Keratinocyte (primary cell): ENCODE data around the gene ZNF487. TPM values are rescaled to one million over a fixed set of nuclear protein-coding genes. Genes with fewer than 3 reads are reported as not detected.

Experiments
- DNase-seq: peaks from one replicate; pipeline ENCODE4 v3.0.0-alpha.2; 2011; ENCODE audit warnings: low read depth, missing footprints, low spot score
- FAIRE-seq: peaks from 2 replicates; lab custom pipeline; 2011; peaks lifted over from hg19 to GRCh38; lab: Jason Lieb, UNC
- H2AFZ ChIP-seq: 2 replicates; pipeline ENCODE4 v1.6.0; 2012; ENCODE audit warnings: low read length, control low read depth, inconsistent platforms; ENCODE audit not compliant: control insufficient read depth
- H3K27ac ChIP-seq: 2 replicates; pipeline ENCODE4 v1.5.1; 2011; ENCODE audit warnings: low read length; ENCODE audit not compliant: control insufficient read depth, insufficient read depth
- H3K27me3 ChIP-seq: 3 replicates; pipeline ENCODE4 v1.6.0; 2011; ENCODE audit warnings: low read length; ENCODE audit not compliant: control insufficient read depth, insufficient read depth; ENCODE audit errors: extremely low read depth
- H3K36me3 ChIP-seq, 2 experiments: 2 replicates in 1 of 2; 3 replicates in 1 of 2; pipeline ENCODE4 v1.5.1; 2011; ENCODE audit warnings: low read length in 2 of 2, mild to moderate bottlenecking in 1 of 2; ENCODE audit not compliant: control insufficient read depth in 2 of 2, insufficient read depth in 2 of 2; ENCODE audit errors: extremely low read depth in 1 of 2
- H3K4me1 ChIP-seq: 3 replicates; pipeline ENCODE4 v1.5.1; 2011; ENCODE audit warnings: low read length; ENCODE audit not compliant: control insufficient read depth, insufficient read depth; ENCODE audit errors: extremely low read depth
- H3K4me2 ChIP-seq: 3 replicates; pipeline ENCODE4 v1.6.0; 2011; ENCODE audit warnings: low read depth, low read length; ENCODE audit not compliant: control insufficient read depth, insufficient read depth; ENCODE audit errors: extremely low read depth
- H3K4me3 ChIP-seq, 3 experiments: fragments of 200-600 bp in 1 of 3; sonication (generic) in 1 of 3; 2 replicates in 2 of 3; 3 replicates in 1 of 3; pipeline ENCODE4 v1.5.1; 2011 to 2016; ENCODE audit warnings: low read length in 3 of 3, mild to moderate bottlenecking in 3 of 3, control low read depth in 2 of 3, inconsistent platforms in 1 of 3, low read depth in 1 of 3, mixed read lengths in 1 of 3, mixed run types in 1 of 3, moderate library complexity in 1 of 3; ENCODE audit not compliant: control insufficient read depth in 2 of 3, insufficient read depth in 2 of 3; ENCODE audit errors: extremely low read depth in 1 of 3
- H3K79me2 ChIP-seq: 2 replicates; pipeline ENCODE4 v1.6.0; 2012; ENCODE audit warnings: low read length; ENCODE audit not compliant: control insufficient read depth, insufficient read depth
- H3K9ac ChIP-seq: 3 replicates; pipeline ENCODE4 v1.6.0; 2011; ENCODE audit warnings: low read length; ENCODE audit not compliant: control insufficient read depth, insufficient read depth; ENCODE audit errors: extremely low read depth
- H3K9me1 ChIP-seq: 3 replicates; pipeline ENCODE4 v1.6.0; 2011; ENCODE audit warnings: low read length; ENCODE audit not compliant: control insufficient read depth, insufficient read depth; ENCODE audit errors: extremely low read depth
- H3K9me3 ChIP-seq: 2 replicates; pipeline ENCODE4 v1.5.1; 2012; ENCODE audit warnings: low read depth, low read length; ENCODE audit not compliant: control insufficient read depth
- H4K20me1 ChIP-seq: 3 replicates; pipeline ENCODE4 v1.6.0; 2011; ENCODE audit warnings: low read length; ENCODE audit not compliant: control insufficient read depth, insufficient read depth; ENCODE audit errors: extremely low read depth
- CTCF ChIP-seq, 3 experiments: IDR thresholded peaks in 1 of 3; conservative IDR thresholded peaks in 1 of 3; optimal IDR thresholded peaks in 1 of 3; 2 replicates in 2 of 3; 3 replicates in 1 of 3; pipeline versions ENCODE3 to v1.5.1; 2011; ENCODE audit warnings: low read length in 3 of 3, mild to moderate bottlenecking in 3 of 3, moderate library complexity in 2 of 3, control low read depth in 1 of 3, inconsistent platforms in 1 of 3; ENCODE audit not compliant: insufficient read depth in 2 of 3; ENCODE audit errors: extremely low read depth in 1 of 3
- EZH2 ChIP-seq: IDR thresholded peaks from one replicate; pipeline ENCODE4 v1.6.1; 2012; ENCODE audit warnings: inconsistent platforms, mild to moderate bottlenecking, low read length, moderate library complexity
- dilution Hi-C: fragments of 300-500 bp; cut with MboI; formaldehyde crosslinking; loops from one replicate; pipeline ENCODE4 v1.7.0; 2020; ENCODE audit warnings: low sequenced_read_pairs; ENCODE audit not compliant: extremely low pct_ligation_motif_present
- polyA plus RNA-seq, 5 experiments: library from polyadenylated mRNA; depleted of rRNA in 3 of 5; stranded (reverse) in 3 of 5; stranded (forward) in 1 of 5; unstranded in 1 of 5; fragments of >200 nt; gene quantifications; 1 replicate in 1 of 5; 2 replicates in 3 of 5; 3 replicates in 1 of 5; pipeline versions ENCODE4 v1.2.1 to v1.2.3, GENCODE V29; 2011 to 2012; ENCODE audit warnings: missing spikeins in 2 of 5, low read depth in 1 of 5, low replicate concordance in 1 of 5

Gene ZNF487
- polyA plus RNA-seq, 1 donor (not counting 4 experiments of a cell fraction or from before 2014, with no cell fraction given), result 4.1 TPM

GRCh38 chr10:43393606-43394360 is 43.1 kb upstream of the ZNF487 start:
- dilution Hi-C loops, result no loop called here
- Histone ChIP-seq H3K79me2 (peaks cover 94% of the 10 kb centered on the region), H3K4me3 (no peak overlapping the region), H4K20me1 (peaks cover 25% of the 10 kb centered on the region), H3K9me3 (no peaks in the 10 kb centered on the region), H3K4me2 (no peak overlapping the region), H3K36me3 (peaks cover 23 to 49% of the 10 kb centered on the region in 2 experiments), H3K9me1 (no peaks in the 10 kb centered on the region), H3K9ac (no peak overlapping the region), H3K27me3 (no peaks in the 10 kb centered on the region), H2AFZ (no peak overlapping the region), H3K27ac (peak overlapping the region; percentile 2), H3K4me1 (peaks cover 17% of the 10 kb centered on the region)
- TF ChIP-seq CTCF (optimal IDR thresholded peaks at IDR 0.05 in 1 of 3, IDR thresholded peaks at IDR 0.05 in 1 of 3, conservative IDR thresholded peaks at IDR 0.05 in 1 of 3; ENCODE audit: extremely low read depth in 1 of 3, insufficient read depth in 2 of 3, low read length in 3 of 3) (no peak), EZH2 (no peak)
- DNase-seq, result no peak
- FAIRE-seq, result no peak

DNA sequence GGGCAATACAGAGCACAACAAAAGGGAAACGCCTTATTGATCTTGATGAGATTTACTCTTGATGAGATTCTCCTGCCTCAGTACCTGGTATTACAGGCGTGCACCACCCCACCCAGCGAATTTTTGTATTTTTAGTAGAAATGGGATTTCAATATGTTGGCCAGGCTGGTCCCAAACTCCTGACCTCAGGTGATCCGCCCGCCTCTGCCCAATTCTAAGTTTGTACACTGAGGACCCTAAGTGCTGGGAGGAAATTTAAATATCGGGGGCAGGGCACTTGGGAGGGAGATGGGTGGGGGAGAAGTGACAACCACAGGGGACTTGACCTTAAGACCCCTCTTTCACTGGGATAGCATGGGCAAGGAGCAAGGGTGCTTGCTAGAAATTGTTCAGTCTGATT is 42.0 kb upstream of the ZNF487 start:
- H3K4me2 ChIP-seq, result peak overlapping the region; percentile 91
- peak overlapping the region; percentile 84 for H3K9ac ChIP-seq
- dilution Hi-C loops, result no loop called here
- no peak overlapping the region for H3K27ac ChIP-seq
- peaks cover 28% of the 10 kb centered on the region for H3K4me1 ChIP-seq
- H3K9me3 ChIP-seq, result no peaks in the 10 kb centered on the region
- peaks cover 94% of the 10 kb centered on the region for H3K79me2 ChIP-seq
- no peaks in the 10 kb centered on the region for H3K27me3 ChIP-seq
- no peaks in the 10 kb centered on the region for H3K9me1 ChIP-seq
- DNase-seq (no peak), FAIRE-seq (no peak)
- peaks cover 24 to 42% of the 10 kb centered on the region in 2 experiments for H3K36me3 ChIP-seq
- no peak overlapping the region for H3K4me3 ChIP-seq
- H4K20me1 ChIP-seq, result peaks cover 32% of the 10 kb centered on the region
- TF ChIP-seq EZH2, result no peak
- TF ChIP-seq CTCF (optimal IDR thresholded peaks at IDR 0.05 in 1 of 3, IDR thresholded peaks at IDR 0.05 in 1 of 3, conservative IDR thresholded peaks at IDR 0.05 in 1 of 3; ENCODE audit: extremely low read depth in 1 of 3, insufficient read depth in 2 of 3, low read length in 3 of 3), result no peak
- H2AFZ ChIP-seq, result no peak overlapping the region
